Upper lobe of left lung (tissue), 4 donors: ENCODE results near the gene ATP2A3.

Source experiments
- CTCF ChIP-seq, 6 experiments: fragments of 450-650 bp in 4 of 6; fragments of 200-600 bp in 2 of 6; sonication (generic) in 2 of 6; IDR thresholded peaks; one replicate each; pipeline ENCODE4 v1.5.1; 2016 to 2019; ENCODE audit warnings: antibody characterized with exemption in 6 of 6
- EP300 ChIP-seq, 4 donors: sonication (generic); formaldehyde crosslinking; IDR thresholded peaks; one replicate each; pipeline ENCODE4 v1.5.1; 2017; ENCODE audit warnings: antibody characterized with exemption in 4 of 4, control low read depth in 2 of 4
- POLR2A ChIP-seq, 4 donors: fragments of 450-650 bp; IDR thresholded peaks; one replicate each; pipeline ENCODE4 v1.5.1; 2016 to 2017; ENCODE audit warnings: antibody characterized with exemption in 4 of 4, mild to moderate bottlenecking in 2 of 4

DNA sequence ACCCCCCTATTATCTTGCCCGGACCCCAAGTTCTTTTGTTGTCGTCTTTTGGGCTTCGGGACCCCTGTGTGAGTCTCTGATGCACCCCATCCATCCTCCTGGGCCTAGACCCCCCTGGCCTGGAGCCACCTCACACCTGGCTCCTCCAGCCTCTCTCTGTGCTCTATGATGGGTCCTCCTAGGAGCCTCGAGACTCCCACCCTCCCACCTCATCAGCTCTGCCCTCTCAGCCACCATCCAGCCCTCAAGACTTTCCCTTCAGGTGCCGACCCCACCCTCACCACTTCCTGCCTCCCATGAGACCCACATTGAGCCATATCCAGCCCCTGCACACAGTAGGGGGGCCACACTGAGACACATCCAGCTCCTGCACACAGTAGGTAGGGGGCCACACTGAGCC lies 8.7 kb upstream of the ATP2A3 start:
- TF ChIP-seq POLR2A (IDR thresholded peaks at IDR 0.05), result no peak
- no peak for TF ChIP-seq EP300 (IDR thresholded peaks at IDR 0.05)
- no peak for TF ChIP-seq CTCF (IDR thresholded peaks at IDR 0.05)
